Measurements from ENCODE around the gene GABRA4.

DNA sequence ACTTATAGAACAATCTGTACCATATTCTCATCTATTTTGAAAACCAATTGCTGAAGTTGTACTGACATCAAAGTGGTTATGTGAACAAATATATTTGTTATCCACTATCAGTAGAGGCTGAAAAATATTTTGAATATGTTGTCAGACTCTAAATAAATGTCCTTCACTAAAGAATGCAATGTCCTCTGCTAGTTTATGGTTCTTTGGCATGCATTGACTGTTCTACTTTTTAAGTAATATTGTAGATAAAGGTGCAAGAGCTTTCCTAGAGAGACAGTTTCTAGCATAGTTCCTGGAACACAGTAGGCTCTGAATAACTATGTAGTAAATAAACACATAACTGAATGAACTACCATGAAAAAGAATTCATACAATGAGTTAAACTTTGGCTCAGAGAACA, 66.2 kb downstream of the GABRA4 start:
- no peak for TF ChIP-seq POLR2A (IDR thresholded peaks at IDR 0.05)
- TF ChIP-seq, protein P1, sequence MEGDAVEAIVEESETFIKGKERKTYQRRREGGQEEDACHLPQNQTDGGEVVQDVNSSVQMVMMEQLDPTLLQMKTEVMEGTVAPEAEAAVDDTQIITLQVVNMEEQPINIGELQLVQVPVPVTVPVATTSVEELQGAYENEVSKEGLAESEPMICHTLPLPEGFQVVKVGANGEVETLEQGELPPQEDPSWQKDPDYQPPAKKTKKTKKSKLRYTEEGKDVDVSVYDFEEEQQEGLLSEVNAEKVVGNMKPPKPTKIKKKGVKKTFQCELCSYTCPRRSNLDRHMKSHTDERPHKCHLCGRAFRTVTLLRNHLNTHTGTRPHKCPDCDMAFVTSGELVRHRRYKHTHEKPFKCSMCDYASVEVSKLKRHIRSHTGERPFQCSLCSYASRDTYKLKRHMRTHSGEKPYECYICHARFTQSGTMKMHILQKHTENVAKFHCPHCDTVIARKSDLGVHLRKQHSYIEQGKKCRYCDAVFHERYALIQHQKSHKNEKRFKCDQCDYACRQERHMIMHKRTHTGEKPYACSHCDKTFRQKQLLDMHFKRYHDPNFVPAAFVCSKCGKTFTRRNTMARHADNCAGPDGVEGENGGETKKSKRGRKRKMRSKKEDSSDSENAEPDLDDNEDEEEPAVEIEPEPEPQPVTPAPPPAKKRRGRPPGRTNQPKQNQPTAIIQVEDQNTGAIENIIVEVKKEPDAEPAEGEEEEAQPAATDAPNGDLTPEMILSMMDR (IDR thresholded peaks at IDR 0.05): no peak
